ENCODE data around the gene CFAP70.

- TF ChIP-seq CTCF (IDR thresholded peaks at IDR 0.05) (no peak), POLR2A (IDR thresholded peaks at IDR 0.05) (no peak)
Observed at GRCh38 chr10:73306171-73306708, 52.4 kb downstream of the CFAP70 start.
